ENCODE measurements around the gene KLF9. TPM values are rescaled to one million over a fixed set of nuclear protein-coding genes. Genes with fewer than 3 reads are reported as not detected.

Gene KLF9
- total and polyA plus RNA-seq, 2 donors (not counting 3 experiments of a cell fraction or from before 2014, with no cell fraction given), result 7.3 to 17.2 TPM

- CTCF ChIA-PET, result interaction anchor here (1.0 to 2.4 kb wide), 4 partner anchors 71 to 189 kb away, joined by 4 to 21 read pairs (median 7); no protein-coding TSS in a partner anchor
- POLR2A ChIA-PET, result interaction anchor here (0.5 to 1.2 kb wide), 2 partner anchors 189 to 437 kb away, joined by 6 to 7 read pairs; no protein-coding TSS in a partner anchor
- intact Hi-C loops (cut with micrococcal nuclease), result loop anchor here (1.0 to 10.0 kb wide), 7 partner anchors 61 to 1951 kb away; partner anchors contain the start of genes APBA1 and ZFAND5
Observed at GRCh38 chr9:70413464-70413798, 1.0 kb downstream of the KLF9 start.

GRCh38 chr9:70412832-70413463 is 1.5 kb downstream of the KLF9 start:
- peak overlapping the region; percentile 93 for H3K9ac ChIP-seq (replicated peaks; ENCODE audit: extremely low read depth, insufficient read depth, low read length)
- H2AFZ ChIP-seq (ENCODE audit: low read depth, low read length), result no peak overlapping the region
- H3K4me2 ChIP-seq (ENCODE audit: insufficient read depth, low read length), result peak overlapping the region; percentile 91
- POLR2A ChIA-PET, result interaction anchor here (0.5 to 1.1 kb wide), 2 partner anchors 13 to 437 kb away, joined by 5 to 6 read pairs; no protein-coding TSS in a partner anchor
- FAIRE-seq (no peak), DNase-seq (ENCODE audit: low read depth, low spot score) (peak; percentile 81)
- H3K36me3 ChIP-seq (ENCODE audit: control insufficient read depth in 2 of 2, extremely low read depth in 1 of 2, insufficient read depth in 2 of 2, low read length in 2 of 2), result no peaks in the 10 kb centered on the region
- H3K4me1 ChIP-seq (ENCODE audit: control insufficient read depth, extremely low read depth, insufficient read depth, low read length), result peaks cover 25% of the 10 kb centered on the region
- no peaks in the 10 kb centered on the region for H3K9me3 ChIP-seq (replicated peaks; ENCODE audit: control insufficient read depth, insufficient read depth, low read length)
- intact Hi-C loops (cut with micrococcal nuclease) (loop anchor here (1.0 to 10.0 kb wide), 9 partner anchors 7 to 1952 kb away; partner anchors contain the start of genes APBA1 and ZFAND5), dilution Hi-C loops (cut with MboI; ENCODE audit: extremely low pct_ligation_motif_present, low sequenced_read_pairs) (no loop called here)
- peak overlapping the region; percentile 84 for H3K27ac ChIP-seq (ENCODE audit: insufficient read depth, low read depth, low read length)
- no TSS peak for BruUV-seq (replicated peaks)
- CTCF ChIA-PET, result interaction anchor here (1.0 to 3.2 kb wide), 5 partner anchors 72 to 189 kb away, joined by 3 to 16 read pairs (median 5); no protein-coding TSS in a partner anchor
- peak overlapping the region; percentile 73 to 94 (median 91) for H3K4me3 ChIP-seq (replicated peaks in 1 of 3; ENCODE audit: insufficient read depth in 1 of 3, low read depth in 1 of 3, low read length in 3 of 3)
- TF ChIP-seq POLR2AphosphoS5 (IDR thresholded peaks at IDR 0.05; ENCODE audit: insufficient read depth, low read depth, low read length) (peak; percentile 41), JUN (IDR thresholded peaks at IDR 0.05; ENCODE audit: borderline replicate concordance, insufficient read depth, insufficient read length, low read depth) (no peak), GATA2 (IDR thresholded peaks at IDR 0.05; ENCODE audit: insufficient read depth, insufficient read length, low read depth, low read length) (no peak)
- no peaks in the 10 kb centered on the region for H4K20me1 ChIP-seq (replicated peaks; ENCODE audit: control insufficient read depth, extremely low read depth, insufficient read depth, low read length)
- peaks cover 49% of the 10 kb centered on the region for H3K79me2 ChIP-seq (ENCODE audit: control insufficient read depth, insufficient read depth, low read length)
- no peaks in the 10 kb centered on the region for H3K9me1 ChIP-seq (replicated peaks; ENCODE audit: control insufficient read depth, extremely low read depth, insufficient read depth, low read length)
- no peaks in the 10 kb centered on the region for H3K27me3 ChIP-seq (ENCODE audit: control insufficient read depth in 2 of 2, insufficient read depth in 2 of 2, low read length in 2 of 2)

More at GRCh38 chr9:70413464-70413798, 1.0 kb downstream of the KLF9 start:
- peaks cover 30% of the 10 kb centered on the region for H3K4me1 ChIP-seq (ENCODE audit: control insufficient read depth, extremely low read depth, insufficient read depth, low read length)
- DNase-seq (ENCODE audit: low read depth, low spot score) (no peak), FAIRE-seq (no peak)
- no peak for TF ChIP-seq MYC (IDR thresholded peaks at IDR 0.05; ENCODE audit: low read depth, low read length)
- TF ChIP-seq, protein P1, sequence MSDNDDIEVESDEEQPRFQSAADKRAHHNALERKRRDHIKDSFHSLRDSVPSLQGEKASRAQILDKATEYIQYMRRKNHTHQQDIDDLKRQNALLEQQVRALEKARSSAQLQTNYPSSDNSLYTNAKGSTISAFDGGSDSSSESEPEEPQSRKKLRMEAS (IDR thresholded peaks at IDR 0.05; ENCODE audit: insufficient read depth, insufficient read length), result peak; percentile 9
- peak overlapping the region; percentile 73 to 94 (median 91) for H3K4me3 ChIP-seq (replicated peaks in 1 of 3; ENCODE audit: insufficient read depth in 1 of 3, low read depth in 1 of 3, low read length in 3 of 3)
- no peaks in the 10 kb centered on the region for H3K27me3 ChIP-seq (ENCODE audit: control insufficient read depth in 2 of 2, insufficient read depth in 2 of 2, low read length in 2 of 2)
- dilution Hi-C loops (cut with MboI; ENCODE audit: extremely low pct_ligation_motif_present, low sequenced_read_pairs), result no loop called here
- peak overlapping the region; percentile 84 for H3K27ac ChIP-seq (ENCODE audit: insufficient read depth, low read depth, low read length)
- no peaks in the 10 kb centered on the region for H3K9me3 ChIP-seq (replicated peaks; ENCODE audit: control insufficient read depth, insufficient read depth, low read length)
- H2AFZ ChIP-seq (ENCODE audit: low read depth, low read length), result no peak overlapping the region
- no peaks in the 10 kb centered on the region for H3K36me3 ChIP-seq (ENCODE audit: control insufficient read depth in 2 of 2, extremely low read depth in 1 of 2, insufficient read depth in 2 of 2, low read length in 2 of 2)
- peak overlapping the region; percentile 91 for H3K4me2 ChIP-seq (ENCODE audit: insufficient read depth, low read length)
- no peaks in the 10 kb centered on the region for H4K20me1 ChIP-seq (replicated peaks; ENCODE audit: control insufficient read depth, extremely low read depth, insufficient read depth, low read length)
- peaks cover 44% of the 10 kb centered on the region for H3K79me2 ChIP-seq (ENCODE audit: control insufficient read depth, insufficient read depth, low read length)
- BruUV-seq (replicated peaks), result no TSS peak
- no peaks in the 10 kb centered on the region for H3K9me1 ChIP-seq (replicated peaks; ENCODE audit: control insufficient read depth, extremely low read depth, insufficient read depth, low read length)
- peak overlapping the region; percentile 93 for H3K9ac ChIP-seq (replicated peaks; ENCODE audit: extremely low read depth, insufficient read depth, low read length)
